Measurements from ENCODE around the gene TPH1. TPM values are rescaled to one million over a fixed set of nuclear protein-coding genes. Genes with fewer than 3 reads are reported as not detected.
"Not testable (repeated sequence)": the region's sequence is repeated elsewhere in the genome, so short reads cannot be mapped to it uniquely, and the experiment has no call there.

Gene TPH1
- polyA plus RNA-seq, 1 experiment = 0.06 TPM

- CTCF ChIA-PET = interaction anchor here (0.6 to 2.9 kb wide), 8 partner anchors 8 to 105 kb away, joined by 3 to 16 read pairs (median 4); partner anchors contain the start of gene SAAL1
- POLR2A ChIA-PET = no interaction called here
- DNase-seq (ENCODE audit: low read depth) = no peak
Measured at GRCh38 chr11:18000760-18001159, 45.3 kb downstream of the TPH1 start.

GRCh38 chr11:18000128-18000527, 45.9 kb downstream of the TPH1 start:
- DNase-seq (ENCODE audit: low read depth); POLR2A ChIA-PET; H3K27me3 ChIP-seq (ENCODE audit: control insufficient read depth, insufficient read depth, low read length); H3K36me3 ChIP-seq (ENCODE audit: control insufficient read depth, insufficient read depth, low read length); H3K4me3 ChIP-seq (ENCODE audit: low read depth, low read length): not testable (repeated sequence)
- CTCF ChIA-PET = interaction anchor here (0.6 to 2.9 kb wide), 8 partner anchors 7 to 230 kb away, joined by 3 to 16 read pairs (median 4); partner anchors contain the start of gene SAAL1

More at GRCh38 chr11:18000760-18001159, 45.3 kb downstream of the TPH1 start:
- Histone ChIP-seq H3K4me3 (ENCODE audit: low read depth, low read length) (no peak overlapping the region), H3K36me3 (ENCODE audit: control insufficient read depth, insufficient read depth, low read length) (no peaks in the 10 kb centered on the region), H3K27me3 (ENCODE audit: control insufficient read depth, insufficient read depth, low read length) (no peaks in the 10 kb centered on the region)
- TF ChIP-seq CTCF (IDR thresholded peaks at IDR 0.05; ENCODE audit: insufficient read depth, low read depth, low read length) = no peak

Other genes starting within 250 kb of the TPH1 start
- gene SERGEF, start 33.2 kb downstream of the TPH1 start, polyA plus RNA-seq (2011; rRNA removed) = 17.2 and 17.4 TPM in 2 replicates
- 8.9 and 13.3 TPM in 2 replicates for gene SAAL1, start 59.8 kb upstream of the TPH1 start, polyA plus RNA-seq (2011; rRNA removed)
- gene MRGPRX3, start 86.3 kb upstream of the TPH1 start, polyA plus RNA-seq (2011; rRNA removed) = not detected in 2 replicates
- not detected in 2 replicates for gene MRGPRX4, start 126.6 kb upstream of the TPH1 start, polyA plus RNA-seq (2011; rRNA removed)
- gene SAA4, start 190.5 kb upstream of the TPH1 start, polyA plus RNA-seq (2011; rRNA removed) = not detected in 2 replicates
- gene SAA2, start 202.4 kb upstream of the TPH1 start, polyA plus RNA-seq (2011; rRNA removed) = 0.54 and 0.55 TPM in 2 replicates
- gene SAA1, start 220.0 kb upstream of the TPH1 start, polyA plus RNA-seq (2011; rRNA removed) = 2.3 and 3.4 TPM in 2 replicates